Effector CD4-positive, alpha-beta T cell (primary cell): ENCODE data around the gene BCL3.
"Not testable (repeated sequence)": the region's sequence is repeated elsewhere in the genome, so short reads cannot be mapped to it uniquely, and the experiment has no call there.

Experiments used
- DNase-seq: peaks from one replicate; pipeline ENCODE4 v3.0.0-alpha.2; 2020
- total RNA-seq: gene quantifications from one replicate; lab custom pipeline; 2026; lab: John Stamatoyannopoulos, UW

The BCL3 gene
- 32.6 reads per million, percentile 58 among the genes with 10 or more reads in this experiment for total RNA-seq

- peak; percentile 68 for DNase-seq
Measured at GRCh38 chr19:44748426-44749254, at the start of gene BCL3. Gene BCL3 (plus strand): TSS chr19:44748708. CDS start chr19:44748791, 83 bp downstream.

GRCh38 chr19:44700547-44700946 is 48.0 kb upstream of the BCL3 start:
- no peak for DNase-seq

GRCh38 chr19:44701228-44701627 is 47.3 kb upstream of the BCL3 start:
- no peak for DNase-seq

GRCh38 chr19:44702551-44703176 is 45.8 kb upstream of the BCL3 start:
- DNase-seq: no peak

GRCh38 chr19:44703336-44704078 is 45.0 kb upstream of the BCL3 start:
- no peak for DNase-seq

GRCh38 chr19:44704982-44705381 is 43.5 kb upstream of the BCL3 start:
- no peak for DNase-seq

GRCh38 chr19:44705502-44706010 is 43.0 kb upstream of the BCL3 start:
- DNase-seq: no peak

GRCh38 chr19:44706506-44707236 is 41.8 kb upstream of the BCL3 start:
- no peak for DNase-seq

- DNase-seq: no peak
Measured at GRCh38 chr19:44707794-44708193, 40.7 kb upstream of the BCL3 start.

- no peak for DNase-seq
Measured at GRCh38 chr19:44708940-44709339, 39.6 kb upstream of the BCL3 start.

GRCh38 chr19:44709434-44710266 is 38.9 kb upstream of the BCL3 start:
- DNase-seq: not testable (repeated sequence)

- DNase-seq: no peak
Measured at GRCh38 chr19:44710483-44710882, 38.0 kb upstream of the BCL3 start.

GRCh38 chr19:44712864-44713515 is 35.5 kb upstream of the BCL3 start:
- DNase-seq: no peak

GRCh38 chr19:44714597-44715169 is 33.8 kb upstream of the BCL3 start:
- DNase-seq: no peak

- DNase-seq: no peak
Measured at GRCh38 chr19:44717603-44718002, 30.9 kb upstream of the BCL3 start.

GRCh38 chr19:44718441-44719261 is 29.9 kb upstream of the BCL3 start:
- no peak for DNase-seq

- DNase-seq: no peak
Measured at GRCh38 chr19:44719262-44719701, 29.2 kb upstream of the BCL3 start.

- not testable (repeated sequence) for DNase-seq
Measured at GRCh38 chr19:44720396-44720795, 28.1 kb upstream of the BCL3 start.

GRCh38 chr19:44720945-44721344 is 27.6 kb upstream of the BCL3 start:
- DNase-seq: no peak

GRCh38 chr19:44721369-44721768 is 27.1 kb upstream of the BCL3 start:
- DNase-seq: not testable (repeated sequence)
